ENCODE data around the gene FBLN7.

The FBLN7 gene

GRCh38 chr2:112175333-112175732 lies 37.1 kb downstream of the FBLN7 start:
- no peak for TF ChIP-seq TAF1 (IDR thresholded peaks at IDR 0.05; ENCODE audit: low read depth)
- TF ChIP-seq TCF12 (IDR thresholded peaks at IDR 0.05; ENCODE audit: low read depth): no peak

DNA sequence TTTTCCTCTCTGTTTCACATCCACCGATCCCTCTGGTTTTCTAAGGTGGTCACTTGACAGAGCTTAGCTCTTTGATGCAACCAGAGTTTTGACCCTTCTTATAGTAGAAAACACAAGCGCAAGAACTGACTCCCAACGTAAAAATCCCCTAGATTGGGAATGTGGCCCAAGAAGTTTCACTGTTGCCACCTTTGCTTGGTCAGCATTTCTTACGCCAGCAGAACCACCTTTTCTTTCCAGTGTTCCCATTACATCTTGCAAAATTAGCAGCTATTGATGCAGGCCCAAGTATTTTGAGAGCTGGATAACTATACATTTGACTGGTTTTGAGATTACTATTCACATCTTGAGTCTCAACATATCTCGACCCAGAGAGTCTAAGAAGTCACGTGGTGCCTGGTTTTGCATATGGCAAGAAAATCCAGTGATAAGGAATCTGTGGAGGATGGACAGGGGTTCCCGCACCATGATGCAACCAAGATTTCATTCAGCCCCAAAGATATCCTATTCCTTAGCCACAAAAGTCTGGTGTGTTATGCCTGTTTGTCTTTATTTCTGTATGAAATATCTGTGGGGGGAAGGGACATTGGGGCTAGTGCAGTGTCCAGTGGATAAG lies 37.9 kb downstream of the FBLN7 start:
- TF ChIP-seq CEBPB (IDR thresholded peaks at IDR 0.05): no peak
- TF ChIP-seq, protein P1, sequence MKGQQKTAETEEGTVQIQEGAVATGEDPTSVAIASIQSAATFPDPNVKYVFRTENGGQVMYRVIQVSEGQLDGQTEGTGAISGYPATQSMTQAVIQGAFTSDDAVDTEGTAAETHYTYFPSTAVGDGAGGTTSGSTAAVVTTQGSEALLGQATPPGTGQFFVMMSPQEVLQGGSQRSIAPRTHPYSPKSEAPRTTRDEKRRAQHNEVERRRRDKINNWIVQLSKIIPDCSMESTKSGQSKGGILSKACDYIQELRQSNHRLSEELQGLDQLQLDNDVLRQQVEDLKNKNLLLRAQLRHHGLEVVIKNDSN (IDR thresholded peaks at IDR 0.05): no peak
- TF ChIP-seq EGR1 (IDR thresholded peaks at IDR 0.05): no peak
- TF ChIP-seq ZBTB7A (IDR thresholded peaks at IDR 0.05; ENCODE audit: low read depth): no peak
- no peak for TF ChIP-seq REST (IDR thresholded peaks at IDR 0.05; ENCODE audit: low read depth)
- TF ChIP-seq TCF12 (IDR thresholded peaks at IDR 0.05; ENCODE audit: low read depth): no peak

DNA sequence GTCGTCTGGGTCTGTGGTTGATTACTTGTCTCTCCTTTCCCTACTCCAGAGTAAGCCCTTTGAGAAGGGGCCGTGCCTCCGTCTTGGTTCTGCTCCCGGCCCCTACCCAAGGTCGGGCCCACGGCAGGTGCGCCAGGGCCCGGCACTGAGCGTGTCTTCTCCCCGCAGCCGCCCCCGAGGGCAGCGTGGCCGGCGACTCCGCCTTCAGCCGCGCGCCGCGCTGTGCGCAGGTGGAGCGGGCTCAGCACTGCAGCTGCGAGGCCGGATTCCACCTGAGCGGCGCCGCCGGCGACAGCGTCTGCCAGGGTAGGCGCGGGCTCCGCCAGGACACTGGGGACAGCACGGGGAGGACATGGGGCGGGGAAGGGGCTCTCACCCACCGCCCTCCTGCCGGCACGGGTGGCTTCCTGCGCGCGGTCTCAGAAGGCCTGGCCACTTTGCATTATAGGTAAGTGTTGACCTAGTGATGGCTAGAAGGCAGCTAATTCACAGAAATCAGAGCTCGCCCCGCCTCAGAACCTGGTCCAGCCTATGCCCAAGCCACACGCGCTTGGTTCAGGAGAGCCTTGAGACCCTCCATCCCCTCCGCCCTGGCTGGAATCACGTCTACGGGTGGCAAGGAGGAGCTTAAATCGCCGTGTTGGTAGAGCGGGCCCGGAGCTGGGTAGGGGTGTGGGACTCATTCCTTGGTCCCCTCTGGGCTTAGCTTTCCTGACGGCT lies 43.5 kb downstream of the FBLN7 start:
- TF ChIP-seq YY1 (IDR thresholded peaks at IDR 0.05; ENCODE audit: low read depth) (no peak), TEAD4 (IDR thresholded peaks at IDR 0.05) (no peak), CEBPB (IDR thresholded peaks at IDR 0.05) (no peak)

DNA sequence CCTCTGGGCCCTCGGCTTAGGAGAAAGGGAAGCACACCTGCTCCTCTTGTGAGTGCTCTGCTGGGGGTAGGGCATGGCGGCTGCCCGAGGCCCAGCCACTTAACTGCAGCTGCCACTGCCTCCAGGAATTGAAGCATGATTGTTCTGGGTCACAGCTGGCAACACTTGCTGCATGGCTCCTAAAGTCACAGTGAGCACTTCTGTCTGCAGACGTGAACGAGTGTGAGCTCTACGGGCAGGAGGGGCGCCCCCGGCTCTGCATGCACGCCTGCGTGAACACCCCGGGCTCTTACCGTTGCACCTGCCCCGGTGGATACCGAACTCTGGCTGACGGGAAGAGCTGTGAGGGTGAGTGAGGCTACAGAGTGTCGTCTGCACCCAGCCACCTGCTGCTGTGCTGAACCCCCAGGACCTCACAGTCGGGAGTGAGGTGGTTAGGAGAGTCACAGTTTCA lies 44.4 kb downstream of the FBLN7 start:
- TF ChIP-seq TCF12 (IDR thresholded peaks at IDR 0.05; ENCODE audit: low read depth): no peak
- no peak for TF ChIP-seq TEAD4 (IDR thresholded peaks at IDR 0.05)
- TF ChIP-seq, protein P2, sequence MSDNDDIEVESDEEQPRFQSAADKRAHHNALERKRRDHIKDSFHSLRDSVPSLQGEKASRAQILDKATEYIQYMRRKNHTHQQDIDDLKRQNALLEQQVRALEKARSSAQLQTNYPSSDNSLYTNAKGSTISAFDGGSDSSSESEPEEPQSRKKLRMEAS (IDR thresholded peaks at IDR 0.05): no peak
- TF ChIP-seq REST (IDR thresholded peaks at IDR 0.05; ENCODE audit: low read depth): no peak
- TF ChIP-seq YY1 (IDR thresholded peaks at IDR 0.05; ENCODE audit: low read depth): no peak
- TF ChIP-seq CEBPB (IDR thresholded peaks at IDR 0.05): no peak

DNA sequence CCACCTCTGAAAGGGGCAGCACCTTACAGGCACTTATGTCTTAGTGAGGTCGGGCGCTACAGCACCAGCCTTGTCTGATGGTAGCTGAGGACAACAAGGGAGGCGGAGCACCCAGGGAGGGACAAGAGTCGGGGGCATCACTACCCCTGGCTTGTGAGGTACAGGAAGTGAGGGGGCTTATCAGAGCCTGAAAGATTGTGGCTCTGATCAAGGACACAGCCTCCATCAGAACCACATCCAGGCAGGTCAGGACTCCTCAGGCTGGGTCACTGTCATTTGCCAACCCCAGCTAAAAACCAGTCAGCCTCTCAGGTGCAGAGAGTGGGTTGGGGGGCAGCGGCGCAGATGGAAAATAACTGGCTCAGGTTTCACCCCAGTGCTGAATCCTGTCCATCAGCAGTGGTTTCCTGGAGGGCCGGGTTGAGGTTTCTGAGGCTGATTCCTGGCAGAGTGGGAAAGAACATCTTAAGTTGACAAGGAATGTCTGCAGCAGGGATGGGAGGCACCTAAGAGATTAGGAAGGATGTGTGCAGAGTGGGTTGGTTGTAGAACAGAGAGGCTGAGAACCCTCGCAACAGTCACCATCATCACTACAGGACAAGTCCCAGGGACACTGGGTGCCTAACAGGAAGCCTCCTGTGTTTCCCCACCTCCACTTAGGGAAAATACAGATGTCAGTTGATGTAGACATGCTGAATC lies 45.3 kb downstream of the FBLN7 start:
- TF ChIP-seq REST (IDR thresholded peaks at IDR 0.05; ENCODE audit: low read depth) (no peak), TAF1 (IDR thresholded peaks at IDR 0.05; ENCODE audit: low read depth) (no peak), CREB1 (IDR thresholded peaks at IDR 0.05; ENCODE audit: low read depth) (no peak), NFIC (IDR thresholded peaks at IDR 0.05) (no peak), TCF12 (IDR thresholded peaks at IDR 0.05; ENCODE audit: low read depth) (no peak), EP300 (IDR thresholded peaks at IDR 0.05; ENCODE audit: borderline replicate concordance) (no peak), EGR1 (IDR thresholded peaks at IDR 0.05) (no peak), YY1 (IDR thresholded peaks at IDR 0.05; ENCODE audit: low read depth) (no peak), ZBTB7A (IDR thresholded peaks at IDR 0.05; ENCODE audit: low read depth) (no peak), CEBPB (IDR thresholded peaks at IDR 0.05) (no peak)
- TF ChIP-seq, protein P2 (IDR thresholded peaks at IDR 0.05): no peak
- TF ChIP-seq, protein P1 (IDR thresholded peaks at IDR 0.05): no peak

All from Ishikawa (cell line).